Upper lobe of left lung (tissue), 6 donors: ENCODE data around the gene SELENOK. TPM values are rescaled to one million over a fixed set of nuclear protein-coding genes. Genes with fewer than 3 reads are reported as not detected.

Experiments used
- ATAC-seq, 2 donors: fragments of 200-7000 bp; cut with Tn5 transposase; one replicate each; pipeline ENCODE4 v1.9.1; 2022; ENCODE audit warnings: mild to moderate bottlenecking in 2 of 2, moderate library complexity in 2 of 2; ENCODE audit not compliant: low FRiP score in 2 of 2
- DNase-seq, 2 donors: peaks; one replicate each; pipeline ENCODE4 v3.0.0-alpha.2; 2019 to 2020
- H3K27ac ChIP-seq, 4 donors: fragments of 200-600 bp; sonication (generic); one replicate each; pipeline ENCODE4 v1.5.1; 2016 to 2019
- H3K27me3 ChIP-seq, 4 donors: fragments of 200-600 bp; sonication (generic); one replicate each; pipeline ENCODE4 v1.5.1; 2017 to 2019
- H3K36me3 ChIP-seq, 4 donors: fragments of 200-600 bp; sonication (generic); one replicate each; pipeline ENCODE4 v1.5.1; 2016 to 2019
- H3K4me1 ChIP-seq, 4 donors: fragments of 200-600 bp; sonication (generic); one replicate each; pipeline ENCODE4 v1.5.1; 2018 to 2019
- H3K4me3 ChIP-seq, 4 donors: fragments of 200-600 bp; sonication (generic); one replicate each; pipeline ENCODE4 v1.5.1; 2017 to 2019; ENCODE audit warnings: mild to moderate bottlenecking in 2 of 4, moderate library complexity in 1 of 4
- H3K9me3 ChIP-seq, 4 donors: fragments of 200-600 bp; sonication (generic); one replicate each; pipeline ENCODE4 v1.5.1; 2018 to 2019
- CTCF ChIP-seq, 6 experiments: fragments of 450-650 bp in 4 of 6; fragments of 200-600 bp in 2 of 6; sonication (generic) in 2 of 6; IDR thresholded peaks; one replicate each; pipeline ENCODE4 v1.5.1; 2016 to 2019; ENCODE audit warnings: antibody characterized with exemption in 6 of 6
- EP300 ChIP-seq, 4 donors: sonication (generic); formaldehyde crosslinking; IDR thresholded peaks; one replicate each; pipeline ENCODE4 v1.5.1; 2017; ENCODE audit warnings: antibody characterized with exemption in 4 of 4, control low read depth in 2 of 4
- POLR2A ChIP-seq, 4 donors: fragments of 450-650 bp; IDR thresholded peaks; one replicate each; pipeline ENCODE4 v1.5.1; 2016 to 2017; ENCODE audit warnings: antibody characterized with exemption in 4 of 4, mild to moderate bottlenecking in 2 of 4
- POLR2AphosphoS5 ChIP-seq, 2 donors: sonication (generic); formaldehyde crosslinking; IDR thresholded peaks; one replicate each; pipeline ENCODE4 v1.5.1; 2017; ENCODE audit warnings: antibody characterized with exemption in 2 of 2
- WGBS, 2 donors: methylation state at CpG; one replicate each; pipeline ENCODE4 v1.1.5; 2017 to 2018; 5-methylcytosine and 5-hydroxymethylcytosine counted together
- total RNA-seq, 6 donors: library from RNA; depleted of rRNA in 4 of 6; stranded (reverse); fragments of >200 nt in 4 of 6; gene quantifications; one replicate each; pipeline versions ENCODE4 v1.1.0 to v1.2.1, GENCODE V29; 2016 to 2021
- donor health status: DM: no; HTN: no; CAD: no; lungs with moderate emphysema.
- donor health status: DM: no; HTN: yes; CAD: no; lungs with severe emphysema.

Gene SELENOK
- total RNA-seq, 6 donors from 2014 or later: 9.4 to 97.3 (median 44.0) TPM

GRCh38 chr3:53862241-53862640 lies 29.4 kb downstream of the SELENOK start:
- H3K4me3 ChIP-seq: no peak overlapping the region
- 91 to 97% methylated on average over 3 of the region's 3 CpGs for WGBS, 2 donors
- DNase-seq: no peak
- H3K27me3 ChIP-seq: no peaks in the 10 kb centered on the region
- H3K4me1 ChIP-seq: no peaks in the 10 kb centered on the region
- peaks cover 6 to 68% (median 24%) of the 10 kb centered on the region in 4 donors for H3K36me3 ChIP-seq
- ATAC-seq: no peak
- no peaks in the 10 kb centered on the region for H3K9me3 ChIP-seq
- H3K27ac ChIP-seq: no peak overlapping the region
- no peak for TF ChIP-seq EP300 (IDR thresholded peaks at IDR 0.05)
- no peak for TF ChIP-seq CTCF (IDR thresholded peaks at IDR 0.05)

GRCh38 chr3:53860196-53860595 lies 31.5 kb downstream of the SELENOK start:
- H3K27me3 ChIP-seq: no peaks in the 10 kb centered on the region
- no peak overlapping the region for H3K27ac ChIP-seq
- DNase-seq: no peak
- H3K9me3 ChIP-seq: no peaks in the 10 kb centered on the region
- no peak for ATAC-seq
- peaks cover 6 to 49% (median 20%) of the 10 kb centered on the region in 4 donors for H3K36me3 ChIP-seq
- no peak overlapping the region for H3K4me3 ChIP-seq
- 69 to 88% methylated on average over 4 of the region's 4 CpGs for WGBS, 2 donors
- TF ChIP-seq CTCF (IDR thresholded peaks at IDR 0.05) (no peak), POLR2A (IDR thresholded peaks at IDR 0.05) (no peak)
- no peaks in the 10 kb centered on the region for H3K4me1 ChIP-seq

- Histone ChIP-seq H3K9me3 (no peaks in the 10 kb centered on the region), H3K27me3 (no peaks in the 10 kb centered on the region), H3K27ac (no peak overlapping the region), H3K36me3 (peaks cover 0 to 39% (median 12%) of the 10 kb centered on the region in 4 donors), H3K4me1 (no peaks in the 10 kb centered on the region), H3K4me3 (no peak overlapping the region)
- no peak for TF ChIP-seq POLR2AphosphoS5 (IDR thresholded peaks at IDR 0.05)
- TF ChIP-seq CTCF (IDR thresholded peaks at IDR 0.05): no peak
- TF ChIP-seq EP300 (IDR thresholded peaks at IDR 0.05): no peak
- WGBS, 2 donors: 91 to 97% methylated on average over 6 of the region's 6 CpGs
- DNase-seq (no peak), ATAC-seq (no peak)
Observed at GRCh38 chr3:53859178-53859577, 32.5 kb downstream of the SELENOK start.

- no peak for ATAC-seq
- Histone ChIP-seq H3K9me3 (no peaks in the 10 kb centered on the region), H3K36me3 (peaks cover 0 to 29% (median 9%) of the 10 kb centered on the region in 4 donors), H3K4me1 (no peaks in the 10 kb centered on the region), H3K4me3 (no peak overlapping the region), H3K27me3 (no peaks in the 10 kb centered on the region), H3K27ac (no peak overlapping the region)
- WGBS, 2 donors: 91 to 95% methylated on average over 7 of the region's 7 CpGs
- TF ChIP-seq POLR2AphosphoS5 (IDR thresholded peaks at IDR 0.05): no peak
- TF ChIP-seq CTCF (IDR thresholded peaks at IDR 0.05): no peak
- no peak for TF ChIP-seq EP300 (IDR thresholded peaks at IDR 0.05)
- TF ChIP-seq POLR2A (IDR thresholded peaks at IDR 0.05): no peak
- DNase-seq: no peak
Observed at GRCh38 chr3:53858096-53858741, 33.4 kb downstream of the SELENOK start.

- whole genome bisulfite sequencing, 2 donors: 70 to 80% methylated on average over 6 to 7 of the region's 7 CpGs
- Histone ChIP-seq H3K9me3 (no peaks in the 10 kb centered on the region), H3K36me3 (peaks cover 0 to 17% (median 6%) of the 10 kb centered on the region in 4 donors), H3K4me3 (no peak overlapping the region), H3K27me3 (no peaks in the 10 kb centered on the region), H3K4me1 (no peaks in the 10 kb centered on the region), H3K27ac (no peak overlapping the region)
- TF ChIP-seq EP300 (IDR thresholded peaks at IDR 0.05) (no peak), CTCF (IDR thresholded peaks at IDR 0.05) (no peak), POLR2AphosphoS5 (IDR thresholded peaks at IDR 0.05) (no peak), POLR2A (IDR thresholded peaks at IDR 0.05) (no peak)
- ATAC-seq: no peak
- no peak for DNase-seq
Observed at GRCh38 chr3:53856964-53857363, 34.7 kb downstream of the SELENOK start.
